ENCODE data around the gene KMT5B.

- TF ChIP-seq CTCF (IDR thresholded peaks at IDR 0.05) (no peak), EP300 (IDR thresholded peaks at IDR 0.05) (no peak), POLR2A (IDR thresholded peaks at IDR 0.05) (no peak)
Observed at GRCh38 chr11:68259122-68259959, 46.2 kb upstream of the KMT5B start.

Measured in ovary (tissue), 3 donors.